ENCODE measurements around the gene DNALI1. TPM values are rescaled to one million over a fixed set of nuclear protein-coding genes. Genes with fewer than 3 reads are reported as not detected.

DNALI1 gene
- total RNA-seq, 2 donors from 2014 or later, result 2.1 to 3.9 TPM

Other genes starting within 250 kb of the DNALI1 start
- 10 to 100 TPM in 1 of 2 donors, 1 to 10 TPM in 1; 7.7 to 18.4 TPM for gene ZC3H12A, start 82.4 kb upstream of the DNALI1 start, total RNA-seq
- gene MEAF6, start 42.2 kb upstream of the DNALI1 start, total RNA-seq, result 10 to 100 TPM; 43.6 to 49.6 TPM
- 10 to 100 TPM; 11.3 to 13.9 TPM for gene SNIP1, start 2.6 kb upstream of the DNALI1 start, total RNA-seq
- gene GNL2, start 39.0 kb downstream of the DNALI1 start, total RNA-seq, result 10 to 100 TPM; 35.7 to 40.0 TPM
- gene RSPO1, start 78.0 kb downstream of the DNALI1 start, total RNA-seq, result 1 to 10 TPM in 1 of 2 donors, under 1 TPM in 1; 0.60 to 1.2 TPM
- gene CDCA8, start 135.6 kb downstream of the DNALI1 start, total RNA-seq, result under 1 TPM; 0.42 to 0.48 TPM
- gene EPHA10, start 208.2 kb downstream of the DNALI1 start, total RNA-seq, result under 1 TPM in 1 of 2 donors, not detected in 1; 0.05 TPM
- 1 to 10 TPM; 1.8 to 1.9 TPM for gene MANEAL, start 236.9 kb downstream of the DNALI1 start, total RNA-seq

Data from posterior vena cava (tissue), 2 donors.